H1 (cell line): ENCODE measurements around the gene KRTAP4-1. TPM values are rescaled to one million over a fixed set of nuclear protein-coding genes. Genes with fewer than 3 reads are reported as not detected.

Source experiments
- CTCF ChIA-PET: fragments of 300-600 bp; sonication (Branson Sonifier 250); formaldehyde crosslinking; loops from one replicate; lab custom pipeline; 2021; ENCODE audit not compliant: partially characterized antibody; lab: Charles Lee
- POLR2A ChIA-PET: fragments of 300-600 bp; sonication (Branson Sonifier 250); formaldehyde crosslinking; loops from one replicate; lab custom pipeline; 2021; ENCODE audit warnings: inconsistent platforms; ENCODE audit not compliant: partially characterized antibody; lab: Charles Lee
- DNase-seq, 2 experiments: peaks; one replicate each; pipeline versions ENCODE4 v3.0.0 to v3.0.0-alpha.2; 2010 to 2022; ENCODE audit warnings: low spot score in 2 of 2, low read depth in 1 of 2, mixed read lengths in 1 of 2
- FAIRE-seq: peaks from 2 replicates; lab custom pipeline; 2011; peaks lifted over from hg19 to GRCh38; lab: Jason Lieb, UNC
- H2AFZ ChIP-seq: 2 replicates; pipeline ENCODE4 v1.8.1; 2012; ENCODE audit warnings: low read length, inconsistent platforms
- H2AK5ac ChIP-seq: 2 replicates; pipeline ENCODE4 v1.6.1; 2013; ENCODE audit warnings: low read depth, low read length
- H2BK120ac ChIP-seq: replicated peaks from 2 replicates; pipeline ENCODE3; 2013; ENCODE audit warnings: low read depth, low read length, inconsistent platforms
- H2BK12ac ChIP-seq: 2 replicates; pipeline ENCODE4 v1.6.1; 2013; ENCODE audit warnings: low read depth, low read length
- H2BK15ac ChIP-seq: 2 replicates; pipeline ENCODE4 v1.6.1; 2013; ENCODE audit warnings: low read length
- H2BK20ac ChIP-seq: 2 replicates; pipeline ENCODE4 v1.6.1; 2013; ENCODE audit warnings: low read length
- H2BK5ac ChIP-seq: 2 replicates; pipeline ENCODE4 v1.6.1; 2013; ENCODE audit warnings: low read depth, low read length
- H3K14ac ChIP-seq: 2 replicates; pipeline ENCODE4 v1.6.1; 2013; ENCODE audit warnings: inconsistent platforms; ENCODE audit not compliant: insufficient read length
- H3K18ac ChIP-seq: 2 replicates; pipeline ENCODE4 v1.6.1; 2013; ENCODE audit warnings: low read length; ENCODE audit errors: extremely low read depth
- H3K23ac ChIP-seq: 2 replicates; pipeline ENCODE4 v1.6.1; 2013; ENCODE audit warnings: inconsistent platforms; ENCODE audit not compliant: insufficient read length
- H3K23me2 ChIP-seq: 2 replicates; pipeline ENCODE4 v1.6.1; 2013; ENCODE audit warnings: low read depth, low read length
- H3K27ac ChIP-seq: 2 replicates; pipeline ENCODE4 v1.6.1; 2011; ENCODE audit warnings: low read depth, low read length, inconsistent platforms
- H3K27me3 ChIP-seq, 4 experiments: replicated peaks in 1 of 4; 1 replicate in 1 of 4; 2 replicates in 3 of 4; pipeline versions ENCODE4 v1.6.1 to v1.8.1; 2011 to 2013; ENCODE audit warnings: low read length in 3 of 4, mild to moderate bottlenecking in 3 of 4, inconsistent platforms in 2 of 4, mixed read lengths in 2 of 4, moderate library complexity in 1 of 4; ENCODE audit not compliant: control insufficient read depth in 3 of 4, insufficient read depth in 3 of 4; ENCODE audit errors: extremely low read depth in 1 of 4
- H3K36me3 ChIP-seq, 4 experiments: 2 replicates each; pipeline versions ENCODE4 v1.6.1 to v1.8.1; 2011 to 2013; ENCODE audit warnings: mild to moderate bottlenecking in 4 of 4, low read length in 3 of 4, moderate library complexity in 2 of 4, control low read depth in 1 of 4, inconsistent platforms in 1 of 4; ENCODE audit not compliant: insufficient read depth in 4 of 4, control insufficient read depth in 2 of 4
- H3K4ac ChIP-seq: replicated peaks from 2 replicates; pipeline ENCODE3; 2013; ENCODE audit warnings: low read length, low read depth, mixed read lengths, inconsistent platforms; ENCODE audit not compliant: insufficient read length
- H3K4me1 ChIP-seq, 4 experiments: replicated peaks in 1 of 4; 1 replicate in 1 of 4; 2 replicates in 3 of 4; pipeline versions ENCODE4 v1.6.1 to v1.8.1; 2011 to 2013; ENCODE audit warnings: low read length in 3 of 4, inconsistent platforms in 2 of 4, mixed read lengths in 1 of 4; ENCODE audit not compliant: insufficient read depth in 4 of 4, control insufficient read depth in 3 of 4
- H3K4me2 ChIP-seq, 2 experiments: 2 replicates each; pipeline versions ENCODE4 v1.6.1 to v1.8.1; 2011 to 2013; ENCODE audit warnings: low read depth in 2 of 2, low read length in 2 of 2, control low read depth in 1 of 2, inconsistent platforms in 1 of 2, mild to moderate bottlenecking in 1 of 2; ENCODE audit not compliant: insufficient read depth in 1 of 2
- H3K4me3 ChIP-seq, 4 experiments: fragments of 200-600, 300-600 bp in 1 of 4; sonication (generic), shearing (Covaris generic), sonication (Bioruptor Twin) in 1 of 4; 2 replicates each; pipeline versions ENCODE4 v1.5.1 to v1.8.1; 2011 to 2016; ENCODE audit warnings: low read length in 4 of 4, low read depth in 3 of 4, control low read depth in 2 of 4, inconsistent platforms in 2 of 4, mild to moderate bottlenecking in 2 of 4, mixed read lengths in 1 of 4, moderate library complexity in 1 of 4; ENCODE audit not compliant: insufficient read depth in 2 of 4; ENCODE audit errors: extremely low read depth in 1 of 4
- H3K56ac ChIP-seq: replicated peaks from 2 replicates; pipeline ENCODE3; 2013; ENCODE audit warnings: low read depth, mild to moderate bottlenecking, mixed read lengths, low read length, inconsistent platforms; ENCODE audit not compliant: insufficient read length
- H3K79me1 ChIP-seq: 2 replicates; pipeline ENCODE4 v1.6.1; 2013; ENCODE audit warnings: low read depth, low read length, control low read depth
- H3K79me2 ChIP-seq, 2 experiments: 2 replicates each; pipeline versions ENCODE4 v1.6.1 to v1.8.1; 2012 to 2013; ENCODE audit warnings: low read length in 2 of 2, mild to moderate bottlenecking in 2 of 2, inconsistent platforms in 1 of 2; ENCODE audit not compliant: insufficient read depth in 2 of 2, control insufficient read depth in 1 of 2
- H3K9ac ChIP-seq, 4 experiments: replicated peaks in 1 of 4; 1 replicate in 1 of 4; 2 replicates in 3 of 4; pipeline versions ENCODE4 v1.6.1 to v1.8.1; 2011 to 2013; ENCODE audit warnings: low read depth in 3 of 4, low read length in 3 of 4, control low read depth in 2 of 4, mild to moderate bottlenecking in 2 of 4, moderate library complexity in 2 of 4, inconsistent platforms in 1 of 4; ENCODE audit errors: extremely low read depth in 1 of 4
- H3K9me3 ChIP-seq, 2 experiments: 2 replicates each; pipeline versions ENCODE4 v1.6.1 to v1.8.1; 2012 to 2013; ENCODE audit warnings: mild to moderate bottlenecking in 2 of 2, moderate library complexity in 2 of 2, control low read depth in 1 of 2, inconsistent platforms in 1 of 2, low read depth in 1 of 2, low read length in 1 of 2, mixed read lengths in 1 of 2; ENCODE audit not compliant: insufficient read depth in 2 of 2
- H4K20me1 ChIP-seq, 2 experiments: replicated peaks in 1 of 2; 2 replicates each; pipeline versions ENCODE3 to v1.8.1; 2011 to 2013; ENCODE audit warnings: inconsistent platforms in 2 of 2, low read length in 2 of 2, mild to moderate bottlenecking in 1 of 2; ENCODE audit not compliant: insufficient read depth in 2 of 2, control insufficient read depth in 1 of 2
- H4K5ac ChIP-seq: 2 replicates; pipeline ENCODE4 v1.6.1; 2013; ENCODE audit warnings: low read length, low read depth, mixed read lengths, inconsistent platforms; ENCODE audit not compliant: insufficient read length
- H4K8ac ChIP-seq: 2 replicates; pipeline ENCODE4 v1.8.0; 2013; ENCODE audit warnings: mild to moderate bottlenecking, moderate library complexity, low read length, inconsistent platforms; ENCODE audit not compliant: insufficient read depth; ENCODE audit errors: extremely low read depth
- H4K91ac ChIP-seq: replicated peaks from 2 replicates; pipeline ENCODE3; 2013; ENCODE audit warnings: low read length, mixed read lengths, inconsistent platforms; ENCODE audit not compliant: insufficient read length
- CTBP2 ChIP-seq: IDR thresholded peaks from 2 replicates; pipeline ENCODE4 v1.7.0; 2011; ENCODE audit warnings: borderline replicate concordance, mild to moderate bottlenecking, moderate library complexity, mixed read lengths, low read length; ENCODE audit not compliant: insufficient read depth, insufficient read length
- HDAC6 ChIP-seq: IDR thresholded peaks from one replicate; pipeline ENCODE4 v1.7.1; 2012; ENCODE audit warnings: low read depth, mild to moderate bottlenecking, inconsistent platforms, low read length, moderate library complexity
- JUN ChIP-seq: IDR thresholded peaks from 2 replicates; pipeline ENCODE4 v1.6.1; 2011; ENCODE audit warnings: low read depth, mild to moderate bottlenecking, improper control_type of control experiment, low read length
- RXRA ChIP-seq: IDR thresholded peaks from 2 replicates; pipeline ENCODE4 v1.6.1; 2011; ENCODE audit warnings: low read depth, mild to moderate bottlenecking, low read length, moderate library complexity; ENCODE audit not compliant: insufficient read depth
- SIRT6 ChIP-seq: IDR thresholded peaks from one replicate; pipeline ENCODE4 v1.7.1; 2012; ENCODE audit warnings: low read length, inconsistent platforms
- SIX5 ChIP-seq: IDR thresholded peaks from 2 replicates; pipeline ENCODE4 v1.6.1; 2011; ENCODE audit warnings: mild to moderate bottlenecking, low read depth, low read length
- TBP ChIP-seq: IDR thresholded peaks from 2 replicates; pipeline ENCODE4 v1.6.1; 2011; ENCODE audit warnings: low read depth, low read length, improper control_type of control experiment
- TCF12 ChIP-seq: IDR thresholded peaks from 2 replicates; pipeline ENCODE4 v1.6.1; 2011; ENCODE audit warnings: low read depth, mild to moderate bottlenecking, low read length
- WGBS, 2 experiments: shearing (Covaris generic) in 1 of 2; methylation state at CpG; one replicate each; pipeline versions ENCODE4 v1.1.6 to v1.1.7; 2013 to 2015; ENCODE audit warnings: low lambda C conversion rate in 2 of 2, mixed read lengths in 2 of 2, inconsistent platforms in 1 of 2, low coverage in 1 of 2, missing lambda C conversion rate in 1 of 2; ENCODE audit not compliant: insufficient replicate concordance in 2 of 2, insufficient coverage in 1 of 2, insufficient read length in 1 of 2; ENCODE audit errors: extremely low coverage in 1 of 2, missing lambda C conversion rate in 1 of 2; 5-methylcytosine and 5-hydroxymethylcytosine counted together
- polyA plus RNA-seq, 7 experiments: library from polyadenylated mRNA; depleted of rRNA in 3 of 7; stranded (reverse) in 5 of 7; unstranded in 2 of 7; fragments of >200 nt in 5 of 7; fragments of 200-250 nt in 2 of 7; gene quantifications; 1 replicate in 5 of 7; 2 replicates in 1 of 7; 4 replicates in 1 of 7; pipeline versions ENCODE4 v1.2.1 to v1.2.3, GENCODE V29; 2011 to 2013; ENCODE audit warnings: missing spikeins in 2 of 7, mixed read lengths in 2 of 7
- total RNA-seq: library from RNA; stranded (reverse); fragmentation: NEBNext Ultra II Directional; extraction: Animal tissue kit (Norgen Biotek cat#: 25700); gene quantifications from 2 replicates; pipeline ENCODE4 v1.2.1, GENCODE V29; 2021
- TF ChIP-seq, protein P1 (sequence below): IDR thresholded peaks from 2 replicates; pipeline ENCODE4 v1.6.1; 2011; ENCODE audit warnings: low read length, improper control_type of control experiment
- TF ChIP-seq, protein P2 (sequence below), 3 experiments: IDR thresholded peaks; 1 replicate in 2 of 3; 2 replicates in 1 of 3; pipeline versions ENCODE4 v1.5.1 to v1.6.1; 2011; ENCODE audit warnings: low read length in 3 of 3, mild to moderate bottlenecking in 3 of 3, inconsistent platforms in 2 of 3, low read depth in 1 of 3, moderate library complexity in 1 of 3; ENCODE audit not compliant: insufficient read depth in 1 of 3; ENCODE audit errors: control extremely low read depth in 1 of 3

The KRTAP4-1 gene
- total and polyA plus RNA-seq, 2 of the 8 experiments (the other 6 are each of a cell fraction or from before 2014, with no cell fraction given), result not detected

DNA sequence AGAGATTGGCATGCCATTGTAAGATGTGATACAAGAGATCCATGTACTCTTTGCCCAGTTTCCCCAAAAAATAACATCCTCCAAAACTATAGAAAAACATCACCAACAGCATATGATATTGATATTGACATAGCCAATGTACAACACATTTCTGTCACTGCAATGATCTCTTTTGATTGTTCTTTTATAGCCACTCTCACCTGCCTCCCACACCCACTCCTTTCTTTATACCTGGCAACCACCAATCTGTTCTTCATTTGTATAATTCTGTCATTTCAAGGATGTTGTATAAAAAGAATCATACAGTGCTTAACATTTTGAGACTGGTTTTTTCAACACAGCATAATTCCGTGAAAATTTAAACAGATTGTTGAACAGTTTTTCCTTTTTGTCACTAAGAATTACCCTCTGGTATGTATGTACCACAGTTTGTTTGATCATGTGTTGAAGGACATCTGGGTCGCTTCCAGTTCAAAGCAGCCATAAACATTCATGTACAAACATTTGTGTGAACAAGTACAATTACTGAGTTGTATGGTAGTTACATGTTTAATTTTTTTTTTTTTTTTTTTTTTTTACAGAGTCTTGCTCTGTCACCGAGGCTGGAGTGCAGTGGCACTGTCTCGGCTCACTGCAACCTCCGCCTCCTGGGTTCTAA lies 14.8 kb upstream of the KRTAP4-1 start:
- Histone ChIP-seq H4K5ac (no peak overlapping the region), H4K91ac (no peak overlapping the region), H3K36me3 (no peaks in the 10 kb centered on the region), H2BK20ac (no peak overlapping the region), H2BK15ac (no peak overlapping the region), H3K9me3 (0 out of 4 replicates have a peak, but pooled peaks cover 0 to 3% of the 10 kb centered on the region in 2 experiments), H3K4ac (no peak overlapping the region), H2BK5ac (no peak overlapping the region), H3K27ac (no peak overlapping the region), H3K23ac (no peak overlapping the region), H3K9ac (no peak overlapping the region), H2BK120ac (no peak overlapping the region), H4K8ac (no peak overlapping the region), H3K56ac (no peak overlapping the region), H4K20me1 (no peaks in the 10 kb centered on the region), H3K79me2 (no peaks in the 10 kb centered on the region), H2AFZ (no peak overlapping the region)
- CTCF ChIA-PET, result no interaction called here
- POLR2A ChIA-PET, result no interaction called here
- no peak for FAIRE-seq
- TF ChIP-seq SIRT6 (no peak), RXRA (no peak), JUN (no peak), TBP (no peak), HDAC6 (no peak), SIX5 (no peak), CTBP2 (no peak), TCF12 (no peak)
- TF ChIP-seq, protein P1, sequence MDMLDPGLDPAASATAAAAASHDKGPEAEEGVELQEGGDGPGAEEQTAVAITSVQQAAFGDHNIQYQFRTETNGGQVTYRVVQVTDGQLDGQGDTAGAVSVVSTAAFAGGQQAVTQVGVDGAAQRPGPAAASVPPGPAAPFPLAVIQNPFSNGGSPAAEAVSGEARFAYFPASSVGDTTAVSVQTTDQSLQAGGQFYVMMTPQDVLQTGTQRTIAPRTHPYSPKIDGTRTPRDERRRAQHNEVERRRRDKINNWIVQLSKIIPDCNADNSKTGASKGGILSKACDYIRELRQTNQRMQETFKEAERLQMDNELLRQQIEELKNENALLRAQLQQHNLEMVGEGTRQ, result no peak
- TF ChIP-seq, protein P2, sequence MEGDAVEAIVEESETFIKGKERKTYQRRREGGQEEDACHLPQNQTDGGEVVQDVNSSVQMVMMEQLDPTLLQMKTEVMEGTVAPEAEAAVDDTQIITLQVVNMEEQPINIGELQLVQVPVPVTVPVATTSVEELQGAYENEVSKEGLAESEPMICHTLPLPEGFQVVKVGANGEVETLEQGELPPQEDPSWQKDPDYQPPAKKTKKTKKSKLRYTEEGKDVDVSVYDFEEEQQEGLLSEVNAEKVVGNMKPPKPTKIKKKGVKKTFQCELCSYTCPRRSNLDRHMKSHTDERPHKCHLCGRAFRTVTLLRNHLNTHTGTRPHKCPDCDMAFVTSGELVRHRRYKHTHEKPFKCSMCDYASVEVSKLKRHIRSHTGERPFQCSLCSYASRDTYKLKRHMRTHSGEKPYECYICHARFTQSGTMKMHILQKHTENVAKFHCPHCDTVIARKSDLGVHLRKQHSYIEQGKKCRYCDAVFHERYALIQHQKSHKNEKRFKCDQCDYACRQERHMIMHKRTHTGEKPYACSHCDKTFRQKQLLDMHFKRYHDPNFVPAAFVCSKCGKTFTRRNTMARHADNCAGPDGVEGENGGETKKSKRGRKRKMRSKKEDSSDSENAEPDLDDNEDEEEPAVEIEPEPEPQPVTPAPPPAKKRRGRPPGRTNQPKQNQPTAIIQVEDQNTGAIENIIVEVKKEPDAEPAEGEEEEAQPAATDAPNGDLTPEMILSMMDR (IDR thresholded peaks at IDR 0.05; ENCODE audit: control extremely low read depth in 1 of 3, insufficient read depth in 1 of 3, low read depth in 1 of 3, low read length in 3 of 3), result no peak
- TF ChIP-seq, all 59 proteins: peak for 0
- Histone ChIP-seq H3K23me2 (no peaks in the 10 kb centered on the region), H2BK12ac (no peak overlapping the region), H3K4me2 (no peak overlapping the region), H3K18ac (no peak overlapping the region), H3K14ac (no peak overlapping the region), H3K4me3 (no peak overlapping the region), H3K4me1 (no peaks in the 10 kb centered on the region), H3K79me1 (no peaks in the 10 kb centered on the region), H2AK5ac (no peak overlapping the region), H3K27me3 (no peaks in the 10 kb centered on the region)
- no peak for DNase-seq
- 88% methylated on average over 2 of the region's 5 CpGs; no CpG with 5 or more reads in 1 of the 2 experiments for WGBS, 2 experiments
